ENCODE data around the gene OPCML. TPM values are rescaled to one million over a fixed set of nuclear protein-coding genes. Genes with fewer than 3 reads are reported as not detected.

OPCML gene
- total RNA-seq, 1 experiment from 2014 or later: 0.94 TPM

DNA sequence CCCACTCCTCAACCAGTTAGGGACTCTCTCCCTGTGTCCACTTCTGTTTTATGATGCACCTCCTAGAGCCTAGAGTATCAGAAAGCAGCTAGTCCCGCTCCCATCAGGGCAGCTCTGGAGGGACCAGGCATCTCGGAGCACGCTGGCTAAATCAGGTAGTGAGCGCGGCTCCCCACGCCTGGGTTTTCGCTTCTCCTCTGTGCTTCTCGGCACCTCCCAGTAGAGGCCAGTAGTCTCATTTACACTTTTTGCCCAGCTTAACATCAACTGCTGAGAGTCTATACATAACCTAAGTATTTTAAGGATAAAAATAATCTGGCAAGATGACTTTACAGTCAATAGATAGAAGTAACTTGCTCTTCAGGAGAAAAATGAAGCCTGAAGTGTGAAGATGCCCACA is 473.8 kb downstream of the OPCML start:
- H2AFZ ChIP-seq (ENCODE audit: low read length): no peak overlapping the region
- H2BK12ac ChIP-seq (ENCODE audit: insufficient read length, low read depth, low read length): no peak overlapping the region
- H3K79me1 ChIP-seq (ENCODE audit: insufficient read depth, low read depth, low read length, poor library complexity, severe bottlenecking): no peaks in the 10 kb centered on the region
- no peaks in the 10 kb centered on the region for H4K20me1 ChIP-seq (ENCODE audit: control insufficient read depth, insufficient read depth, insufficient read length)
- no peak overlapping the region for H2BK15ac ChIP-seq (ENCODE audit: low read depth, low read length)
- no peak overlapping the region for H3T11ph ChIP-seq (ENCODE audit: low read length)
- H3K27me3 ChIP-seq (ENCODE audit: insufficient read depth, low read length): no peaks in the 10 kb centered on the region
- no peak overlapping the region for H3K18ac ChIP-seq (ENCODE audit: insufficient read length, low read depth, low read length)
- H3K4me1 ChIP-seq (ENCODE audit: insufficient read depth, low read length): no peaks in the 10 kb centered on the region
- H3K14ac ChIP-seq (ENCODE audit: insufficient read depth, low read length): no peak overlapping the region
- H4K8ac ChIP-seq (replicated peaks; ENCODE audit: insufficient read length, low read depth, low read length): no peak overlapping the region
- H4K5ac ChIP-seq (ENCODE audit: insufficient read length, low read depth, low read length): no peak overlapping the region
- no peak overlapping the region for H3K9ac ChIP-seq (ENCODE audit: extremely low read depth, insufficient read length, low read length)
- no peak overlapping the region for H3K27ac Mint-ChIP-seq
- H3K4ac ChIP-seq (ENCODE audit: low read depth, low read length): no peak overlapping the region
- H3K27ac ChIP-seq (ENCODE audit: insufficient read length, low read depth, low read length): no peak overlapping the region
- H4K91ac ChIP-seq (ENCODE audit: insufficient read length, low read depth, low read length): no peak overlapping the region
- no peaks in the 10 kb centered on the region for H3K36me3 Mint-ChIP-seq (ENCODE audit: insufficient read depth in 1 of 3, low read depth in 3 of 3)
- no peak overlapping the region for H2AK5ac ChIP-seq (ENCODE audit: insufficient read length, low read length)
- H3K56ac ChIP-seq (ENCODE audit: insufficient read length, low read depth, low read length): no peak overlapping the region
- H2BK20ac ChIP-seq (ENCODE audit: low read depth, low read length, poor library complexity, severe bottlenecking): no peak overlapping the region
- no peak overlapping the region for H2BK120ac ChIP-seq (ENCODE audit: low read depth, low read length, poor library complexity, severe bottlenecking)
- no peaks in the 10 kb centered on the region for H3K23me2 ChIP-seq (ENCODE audit: insufficient read length, low read depth, low read length, poor library complexity, severe bottlenecking)
- no CpG with 5 or more reads among the region's 8 CpGs for WGBS (ENCODE audit: extremely low coverage, insufficient read length, low lambda C conversion rate)
- no peak overlapping the region for H3K4me3 Mint-ChIP-seq
- TF ChIP-seq, protein P1, sequence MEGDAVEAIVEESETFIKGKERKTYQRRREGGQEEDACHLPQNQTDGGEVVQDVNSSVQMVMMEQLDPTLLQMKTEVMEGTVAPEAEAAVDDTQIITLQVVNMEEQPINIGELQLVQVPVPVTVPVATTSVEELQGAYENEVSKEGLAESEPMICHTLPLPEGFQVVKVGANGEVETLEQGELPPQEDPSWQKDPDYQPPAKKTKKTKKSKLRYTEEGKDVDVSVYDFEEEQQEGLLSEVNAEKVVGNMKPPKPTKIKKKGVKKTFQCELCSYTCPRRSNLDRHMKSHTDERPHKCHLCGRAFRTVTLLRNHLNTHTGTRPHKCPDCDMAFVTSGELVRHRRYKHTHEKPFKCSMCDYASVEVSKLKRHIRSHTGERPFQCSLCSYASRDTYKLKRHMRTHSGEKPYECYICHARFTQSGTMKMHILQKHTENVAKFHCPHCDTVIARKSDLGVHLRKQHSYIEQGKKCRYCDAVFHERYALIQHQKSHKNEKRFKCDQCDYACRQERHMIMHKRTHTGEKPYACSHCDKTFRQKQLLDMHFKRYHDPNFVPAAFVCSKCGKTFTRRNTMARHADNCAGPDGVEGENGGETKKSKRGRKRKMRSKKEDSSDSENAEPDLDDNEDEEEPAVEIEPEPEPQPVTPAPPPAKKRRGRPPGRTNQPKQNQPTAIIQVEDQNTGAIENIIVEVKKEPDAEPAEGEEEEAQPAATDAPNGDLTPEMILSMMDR (conservative IDR thresholded peaks at IDR 0.05): peak; percentile 52
- no peaks in the 10 kb centered on the region for H3K79me2 ChIP-seq (ENCODE audit: insufficient read depth, low read length)
- H3K9me3 Mint-ChIP-seq: no peaks in the 10 kb centered on the region
- peak; percentile 57 for DNase-seq
- H3K4me2 ChIP-seq (ENCODE audit: insufficient read depth, insufficient read length, low read length): no peak overlapping the region
- H3K9me3 ChIP-seq (ENCODE audit: control insufficient read depth, low read depth, low read length): no peaks in the 10 kb centered on the region
- no peak overlapping the region for H2BK5ac ChIP-seq (ENCODE audit: insufficient read length, low read length)
- no peak overlapping the region for H3K23ac ChIP-seq (ENCODE audit: insufficient read length, low read depth, low read length)
- H3K27me3 Mint-ChIP-seq (ENCODE audit: low read depth): peaks cover 38% of the 10 kb centered on the region
- peaks cover 11 to 14% of the 10 kb centered on the region in 2 experiments for H3K4me1 Mint-ChIP-seq

Measured in H9 (cell line).